GM18507 (cell line): ENCODE data around the gene KDM4D.

Experiments
- DNase-seq: peaks from one replicate; pipeline ENCODE4 v3.0.0; 2011; ENCODE audit warnings: low read depth; ENCODE audit not compliant: insufficient read length; ENCODE audit errors: extremely low spot score
- FAIRE-seq: peaks from 2 replicates; lab custom pipeline; 2011; peaks lifted over from hg19 to GRCh38; lab: Jason Lieb, UNC

Gene KDM4D

DNA sequence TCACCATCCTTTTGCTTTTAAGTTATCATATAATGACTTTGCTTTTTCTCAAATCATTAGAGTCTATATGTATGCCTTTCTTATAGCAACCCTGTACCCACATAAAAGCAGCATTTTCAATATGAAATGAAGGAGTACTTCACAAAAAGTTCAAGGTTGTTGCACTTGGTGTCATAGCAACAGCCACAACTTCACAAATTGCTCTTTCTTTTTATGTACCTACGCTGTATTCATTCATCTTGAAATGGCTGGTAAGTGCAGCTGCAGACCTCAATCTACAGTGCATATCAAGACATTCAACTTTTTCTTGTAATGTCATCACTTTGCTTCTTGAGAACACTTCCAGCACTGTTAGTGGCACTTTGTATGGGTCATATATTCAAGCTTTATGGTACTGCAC, 18.8 kb upstream of the KDM4D start:
- no peak for FAIRE-seq
- no peak for DNase-seq

DNA sequence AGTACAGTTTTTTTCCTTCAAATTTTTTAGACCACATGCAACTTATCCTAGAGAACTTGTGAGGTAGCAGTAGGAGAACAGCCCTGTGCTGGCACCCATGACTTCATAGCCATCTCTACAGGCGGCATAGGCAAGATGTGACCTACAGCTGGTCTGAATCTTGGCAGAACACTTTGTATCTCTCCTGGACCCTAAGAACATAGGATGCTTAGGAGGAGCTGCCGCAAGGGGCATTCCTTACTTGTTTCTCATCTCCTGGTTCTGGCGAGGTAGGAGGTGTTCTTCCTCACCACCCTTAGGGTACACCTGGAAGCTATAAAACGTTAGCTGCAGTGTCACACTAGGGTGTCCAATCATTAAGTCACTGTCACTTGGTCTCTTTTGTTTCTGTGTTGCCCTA, 16.5 kb upstream of the KDM4D start:
- FAIRE-seq: no peak
- DNase-seq: no peak

DNA sequence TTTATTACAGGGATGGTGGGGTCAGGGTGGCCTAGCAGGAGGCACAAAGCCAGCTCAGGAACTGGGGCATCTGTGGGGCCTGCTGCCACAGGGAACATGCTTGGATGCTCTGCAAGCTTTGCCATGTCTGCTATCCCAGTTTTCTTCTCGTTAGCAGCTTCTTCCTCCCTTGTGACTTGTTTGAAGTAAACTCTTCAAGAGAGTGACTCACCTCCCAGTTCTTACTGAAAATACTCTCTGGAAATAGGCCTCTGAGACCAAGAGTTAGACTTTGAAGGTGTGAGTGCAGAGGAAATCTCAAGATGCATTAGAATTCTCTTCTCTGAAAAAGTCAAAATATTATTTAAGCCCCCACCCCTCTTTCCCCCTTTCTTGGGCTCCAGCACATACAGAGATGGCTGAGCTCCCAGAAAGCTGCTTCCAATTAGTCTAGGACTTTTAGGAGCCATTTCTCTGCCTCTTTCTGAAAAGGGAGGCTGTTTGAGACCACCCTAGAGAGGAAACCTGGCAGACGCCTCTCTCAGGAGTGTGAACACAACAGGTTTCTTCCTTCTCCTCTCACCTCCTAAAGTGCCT, 15.3 kb upstream of the KDM4D start:
- FAIRE-seq (no peak), DNase-seq (no peak)

DNA sequence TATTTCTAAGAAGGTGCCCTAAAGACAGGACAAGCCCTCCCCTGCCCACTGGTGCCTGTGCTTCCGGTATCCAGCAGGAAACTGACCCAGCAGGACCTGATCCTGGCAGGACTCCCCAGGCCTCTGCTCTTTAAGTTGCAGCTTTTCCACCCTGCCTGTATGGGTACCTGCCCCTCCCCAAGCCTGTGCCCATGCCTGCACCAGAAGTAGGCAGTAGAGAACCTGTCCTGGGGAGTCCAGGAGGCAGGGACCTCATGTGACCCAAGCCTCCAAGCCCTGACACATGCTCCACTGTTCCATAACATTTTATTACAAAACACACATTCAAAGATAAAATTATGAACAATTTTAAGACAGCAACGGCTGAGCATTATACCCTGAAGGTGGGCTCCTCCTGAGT, 14.3 kb upstream of the KDM4D start:
- FAIRE-seq (no peak), DNase-seq (no peak)

DNA sequence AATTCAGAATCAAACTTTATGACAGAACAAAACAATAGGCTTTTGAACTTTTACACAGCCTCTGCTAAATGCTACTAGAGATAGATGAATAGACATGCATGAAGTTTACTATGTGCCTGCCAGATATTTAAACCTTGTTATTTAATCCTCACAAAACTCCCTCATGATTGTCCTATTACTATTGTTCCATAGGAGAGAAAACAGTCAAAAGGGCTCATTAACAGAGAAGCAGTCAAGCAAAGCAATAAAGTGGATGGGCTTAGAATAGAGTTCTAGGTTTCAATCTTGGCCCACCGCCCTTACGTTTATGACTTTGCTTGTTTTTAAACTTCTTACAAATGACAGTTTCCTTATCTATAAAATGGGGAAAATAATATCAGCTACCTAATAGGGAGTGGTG, 13.0 kb upstream of the KDM4D start:
- FAIRE-seq: no peak
- no peak for DNase-seq

DNA sequence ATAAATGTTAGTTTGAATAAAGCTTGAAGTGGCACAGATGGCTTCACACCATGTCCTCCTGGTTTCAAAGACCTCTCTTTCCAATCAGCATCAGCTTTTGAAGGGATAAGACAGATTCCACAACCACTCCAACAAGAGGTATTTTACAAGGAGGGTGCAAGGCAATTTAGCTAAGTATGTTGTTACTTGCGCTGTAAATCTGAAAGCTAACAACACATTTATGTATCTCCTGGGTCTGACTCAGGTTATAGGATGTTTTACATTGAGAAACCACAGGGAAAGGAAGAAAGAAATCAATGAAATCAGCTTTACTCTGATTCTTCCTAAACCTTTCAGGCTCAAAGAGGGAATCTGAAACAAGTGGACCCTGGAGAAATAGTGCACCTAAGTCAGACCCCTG, 12.3 kb upstream of the KDM4D start:
- no peak for FAIRE-seq

DNA sequence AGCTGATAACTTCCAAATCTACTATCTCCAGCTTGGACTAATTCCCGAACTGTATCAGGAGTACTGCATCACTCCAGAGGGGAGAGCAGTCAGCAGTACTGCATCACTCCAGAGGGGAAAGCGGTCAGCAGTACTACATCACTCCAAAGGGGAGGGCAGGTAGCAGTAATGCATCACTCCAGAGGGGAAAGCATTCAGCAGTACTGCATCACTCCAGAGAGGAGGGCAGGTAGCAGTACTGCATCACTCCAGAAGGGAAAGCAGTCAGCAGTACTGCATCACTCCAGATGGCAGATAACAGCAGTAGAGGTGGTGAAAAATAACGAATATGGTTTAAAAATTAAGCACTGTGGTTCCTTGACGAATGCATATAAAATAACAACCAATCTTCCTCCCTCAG, 8.6 kb upstream of the KDM4D start:
- FAIRE-seq: no peak
- no peak for DNase-seq

More for the DNA sequence above, 12.3 kb upstream of the KDM4D start:
- no peak for DNase-seq

DNA sequence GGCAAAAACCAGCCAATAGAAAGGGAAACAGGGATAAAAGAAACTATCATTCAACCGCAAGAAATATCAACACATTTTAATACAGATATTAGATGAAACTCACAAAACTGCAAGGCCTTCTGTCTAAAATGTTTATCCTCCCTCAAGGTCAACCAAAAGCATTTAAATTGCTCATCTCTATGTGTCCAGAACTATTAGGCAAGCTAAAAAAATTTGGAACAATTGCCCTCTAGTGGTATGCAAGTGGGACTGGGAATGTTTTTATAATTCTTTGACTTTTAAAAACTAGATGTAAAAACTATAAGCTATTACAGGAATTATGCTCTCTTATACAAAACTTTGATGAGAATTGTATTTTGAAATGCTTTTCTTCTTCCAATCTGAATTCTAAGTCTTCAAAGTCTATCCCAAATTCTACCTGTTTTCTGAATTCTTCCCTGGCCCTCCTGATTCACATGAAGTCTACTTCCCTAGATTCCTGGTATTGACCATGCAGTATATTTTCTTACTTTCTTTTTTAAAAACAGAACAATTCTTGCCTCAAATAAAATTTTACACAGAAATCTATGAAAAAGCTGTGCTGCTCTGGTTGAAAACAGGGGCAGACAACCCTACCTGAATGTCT, 5.1 kb upstream of the KDM4D start:
- FAIRE-seq (no peak), DNase-seq (no peak)

DNA sequence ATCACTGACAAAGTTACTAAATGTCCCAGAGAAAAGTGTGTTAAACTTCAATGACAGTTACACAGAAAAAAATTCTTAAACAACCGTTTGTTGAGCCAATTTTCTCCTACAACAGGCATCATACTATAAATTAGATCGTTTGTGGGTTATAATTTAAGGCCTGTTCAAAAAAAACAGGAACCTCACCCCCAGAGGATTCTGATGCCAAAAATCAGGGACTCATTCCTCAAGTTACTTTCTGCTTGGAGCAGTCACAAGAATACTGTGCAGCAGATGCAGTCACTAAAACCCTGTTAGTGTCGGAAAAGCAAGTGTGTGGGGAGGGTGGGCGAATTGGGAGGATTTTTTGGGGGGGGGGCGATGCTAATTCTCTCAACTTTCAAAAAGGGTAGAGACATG, 810 bp upstream of the KDM4D start:
- no peak for FAIRE-seq
- no peak for DNase-seq

DNA sequence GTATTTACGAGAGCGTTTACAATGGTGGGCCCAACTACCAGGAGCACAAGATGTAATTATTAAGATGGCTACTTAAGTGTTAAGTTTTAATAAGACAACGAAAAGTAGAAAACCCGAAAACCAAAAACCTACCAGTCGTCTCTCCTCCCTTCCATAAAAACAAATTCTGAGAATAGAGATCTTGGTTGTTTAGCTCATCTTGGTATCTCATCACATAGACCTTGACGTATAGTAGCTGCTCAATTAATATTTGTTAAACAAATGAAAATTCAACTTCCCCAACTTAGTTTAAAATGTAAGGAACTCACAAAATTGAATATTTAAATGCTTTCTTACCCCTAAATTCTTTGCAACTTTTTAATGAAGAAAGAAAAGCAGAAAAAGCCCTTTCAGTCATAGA, 669 bp downstream of the KDM4D start:
- FAIRE-seq: no peak
- DNase-seq: no peak

DNA sequence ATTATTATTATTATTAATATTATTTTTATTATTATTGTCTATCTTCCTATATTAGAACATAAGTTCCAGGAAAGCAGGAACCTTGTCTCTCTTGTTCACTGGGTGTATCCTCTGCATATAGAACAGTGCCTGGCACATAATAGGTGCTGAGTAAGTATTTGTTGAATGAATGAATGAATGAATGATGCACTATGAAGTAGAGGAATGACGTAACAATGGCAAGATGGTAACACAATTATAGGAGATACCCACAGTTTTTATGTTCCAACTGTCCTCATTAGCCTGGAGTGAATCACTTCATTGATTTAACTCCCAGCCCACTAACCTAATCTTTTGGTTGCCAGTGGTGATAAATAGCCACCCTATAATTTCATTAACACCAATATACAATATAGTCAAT, 2.1 kb downstream of the KDM4D start:
- DNase-seq (no peak), FAIRE-seq (no peak)

DNA sequence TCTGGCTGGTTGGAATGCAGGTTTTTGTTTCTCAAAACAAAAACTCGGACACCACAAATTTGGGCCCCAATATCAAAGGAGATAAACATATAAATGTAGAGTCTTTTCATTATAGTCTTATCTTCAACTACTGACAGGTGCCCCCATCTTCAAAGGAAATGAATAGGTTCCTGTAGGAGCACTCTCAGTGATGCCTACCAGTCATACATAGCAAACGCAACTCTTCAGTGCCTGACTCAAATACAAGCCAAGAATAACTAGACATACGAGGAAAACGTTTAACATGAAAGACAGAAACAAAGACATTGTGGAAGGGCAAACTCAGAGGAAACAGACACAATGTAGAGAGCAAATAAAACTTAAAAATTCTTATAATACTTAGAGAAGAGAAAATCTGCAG, 13.9 kb downstream of the KDM4D start:
- FAIRE-seq: no peak
- no peak for DNase-seq

DNA sequence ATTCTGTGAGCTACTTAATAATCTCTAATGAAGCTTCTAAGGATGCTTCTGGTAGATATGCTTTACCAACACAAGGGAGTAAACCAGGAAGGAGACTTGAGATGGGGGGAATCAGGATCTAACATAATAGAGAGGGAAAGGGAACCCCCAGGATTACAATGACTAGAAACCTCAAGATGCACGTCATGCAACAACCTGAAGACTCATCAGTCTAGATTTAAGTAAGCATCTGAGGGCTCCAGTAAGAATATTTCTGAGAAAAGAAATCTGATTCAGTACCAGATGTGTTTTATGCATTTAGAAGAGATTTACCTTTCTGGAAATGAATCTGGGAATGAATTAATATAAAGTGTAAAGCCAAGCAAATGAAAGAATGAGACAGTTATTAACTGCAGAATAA, 15.2 kb downstream of the KDM4D start:
- DNase-seq: no peak
- FAIRE-seq: no peak

DNA sequence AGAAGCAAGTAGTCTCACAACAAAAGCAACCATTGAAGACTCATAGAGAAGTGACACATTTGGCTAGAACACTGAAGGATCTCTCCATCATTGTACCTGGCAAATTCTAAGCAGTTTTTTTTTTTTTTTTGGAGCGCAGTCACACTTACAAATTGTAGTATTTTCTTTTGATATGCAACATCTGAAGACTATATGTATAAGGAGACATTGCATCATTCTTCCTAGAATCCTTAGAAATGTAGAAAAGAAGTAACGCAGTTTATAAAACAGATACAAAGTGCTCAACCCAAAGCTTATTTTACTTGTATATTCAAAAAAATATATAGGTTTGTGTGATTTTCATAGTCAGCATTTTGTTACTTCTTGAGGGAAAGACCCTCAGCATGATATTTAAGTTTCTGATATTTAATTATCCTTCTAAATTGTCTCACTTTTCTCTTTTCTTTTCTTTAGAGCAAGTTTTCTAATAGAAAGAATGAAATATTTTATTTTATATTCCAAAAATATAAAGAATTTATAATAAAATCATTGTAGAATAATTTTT, 20.0 kb downstream of the KDM4D start:
- FAIRE-seq (no peak), DNase-seq (no peak)

DNA sequence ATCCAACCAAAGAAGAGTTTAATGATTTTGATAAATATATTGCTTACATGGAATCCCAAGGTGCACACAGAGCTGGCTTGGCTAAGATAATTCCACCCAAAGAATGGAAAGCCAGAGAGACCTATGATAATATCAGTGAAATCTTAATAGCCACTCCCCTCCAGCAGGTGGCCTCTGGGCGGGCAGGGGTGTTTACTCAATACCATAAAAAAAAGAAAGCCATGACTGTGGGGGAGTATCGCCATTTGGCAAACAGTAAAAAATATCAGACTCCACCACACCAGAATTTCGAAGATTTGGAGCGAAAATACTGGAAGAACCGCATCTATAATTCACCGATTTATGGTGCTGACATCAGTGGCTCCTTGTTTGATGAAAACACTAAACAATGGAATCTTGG, 23.9 kb downstream of the KDM4D start:
- DNase-seq (no peak), FAIRE-seq (no peak)

DNA sequence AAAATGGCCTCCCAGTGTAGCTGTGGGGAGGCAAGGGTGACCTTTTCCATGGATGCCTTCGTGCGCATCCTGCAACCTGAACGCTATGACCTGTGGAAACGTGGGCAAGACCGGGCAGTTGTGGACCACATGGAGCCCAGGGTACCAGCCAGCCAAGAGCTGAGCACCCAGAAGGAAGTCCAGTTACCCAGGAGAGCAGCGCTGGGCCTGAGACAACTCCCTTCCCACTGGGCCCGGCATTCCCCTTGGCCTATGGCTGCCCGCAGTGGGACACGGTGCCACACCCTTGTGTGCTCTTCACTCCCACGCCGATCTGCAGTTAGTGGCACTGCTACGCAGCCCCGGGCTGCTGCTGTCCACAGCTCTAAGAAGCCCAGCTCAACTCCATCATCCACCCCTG, 24.8 kb downstream of the KDM4D start:
- FAIRE-seq (no peak), DNase-seq (no peak)

DNA sequence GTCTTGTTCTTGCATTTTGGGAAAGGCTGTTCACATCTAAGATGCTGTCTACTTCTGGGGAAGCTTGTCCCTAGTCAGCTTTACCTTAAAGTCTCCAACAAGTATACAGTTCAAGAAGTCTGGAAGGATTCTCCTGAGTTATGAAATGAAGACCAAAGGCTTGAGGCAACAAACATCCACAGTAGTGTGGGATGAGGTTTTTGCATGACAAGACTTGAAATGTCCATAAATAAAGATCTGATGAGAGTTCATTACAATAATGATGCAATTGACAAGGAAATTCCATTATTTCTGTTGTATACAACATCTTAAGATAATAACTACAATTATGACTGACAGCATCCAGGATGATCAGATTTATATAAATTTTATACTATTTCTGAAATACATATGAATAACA, 30.2 kb downstream of the KDM4D start:
- DNase-seq: no peak
- no peak for FAIRE-seq

DNA sequence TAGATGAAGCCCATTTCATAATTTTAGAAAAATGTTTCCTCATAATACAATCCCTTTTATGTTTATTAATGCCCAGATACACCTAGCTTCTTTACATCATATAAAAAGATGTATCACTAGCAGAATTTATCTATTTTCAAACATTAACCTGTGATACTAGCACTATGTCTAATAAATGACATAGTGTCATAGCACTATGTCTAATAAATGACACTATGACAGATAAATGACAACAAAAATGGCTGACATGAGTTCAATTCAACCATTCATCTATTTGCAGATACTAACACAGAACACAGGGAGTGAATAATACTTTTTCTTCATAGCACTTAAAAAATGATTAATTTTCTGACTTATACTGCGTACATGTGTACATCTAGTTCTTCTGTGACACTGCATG, 32.1 kb downstream of the KDM4D start:
- FAIRE-seq (no peak), DNase-seq (no peak)

DNA sequence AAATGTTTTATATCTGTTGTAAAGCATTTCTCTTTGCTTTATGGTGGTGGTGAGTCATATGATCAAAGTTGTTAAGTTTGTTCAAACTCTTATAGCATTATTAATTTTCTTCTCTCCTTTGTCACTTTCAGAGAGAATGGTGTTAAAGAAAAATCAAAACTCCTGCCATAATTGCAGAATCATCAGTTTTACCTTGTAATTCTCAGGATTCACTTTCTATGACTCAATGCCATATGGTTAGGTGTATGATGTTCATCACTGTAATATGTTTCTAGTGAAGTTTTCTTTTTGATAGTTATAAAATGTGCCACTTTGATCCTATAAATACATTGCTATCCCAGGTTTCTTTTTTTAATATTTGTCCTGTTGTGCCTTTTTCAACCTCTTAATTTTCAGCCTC, 37.9 kb downstream of the KDM4D start:
- DNase-seq: no peak
- FAIRE-seq: no peak

DNA sequence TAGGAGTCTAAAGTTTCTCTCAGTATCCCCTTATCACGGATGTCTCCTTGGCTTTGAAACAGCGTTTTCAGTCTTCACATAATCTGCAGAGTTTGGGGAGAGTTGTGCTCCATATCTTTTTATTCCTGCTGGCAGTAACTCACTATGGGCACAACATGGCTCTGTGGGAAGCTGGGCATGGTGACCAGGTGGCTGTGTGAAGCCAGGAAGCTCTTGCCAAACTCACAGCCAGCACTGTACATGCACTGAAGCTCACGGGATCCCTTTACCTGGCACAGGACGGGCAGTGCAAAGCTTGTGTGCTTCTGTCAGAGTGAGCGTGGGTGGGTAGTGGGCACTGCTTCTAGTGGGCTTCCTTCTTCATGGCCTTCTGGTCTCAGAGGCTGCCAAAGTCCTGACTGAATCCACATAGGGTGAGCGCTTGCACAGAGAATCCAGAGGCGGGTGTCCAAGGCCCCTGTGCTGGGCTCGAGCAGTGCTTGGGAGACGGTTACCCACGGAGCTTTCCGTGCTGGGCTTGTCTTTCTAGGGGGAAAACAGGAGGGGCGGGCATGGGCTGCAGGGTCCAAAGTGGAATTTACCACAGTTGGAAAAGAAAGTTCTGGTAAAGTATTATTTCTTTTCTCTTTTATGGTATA, 40.8 kb downstream of the KDM4D start:
- FAIRE-seq: no peak

DNA sequence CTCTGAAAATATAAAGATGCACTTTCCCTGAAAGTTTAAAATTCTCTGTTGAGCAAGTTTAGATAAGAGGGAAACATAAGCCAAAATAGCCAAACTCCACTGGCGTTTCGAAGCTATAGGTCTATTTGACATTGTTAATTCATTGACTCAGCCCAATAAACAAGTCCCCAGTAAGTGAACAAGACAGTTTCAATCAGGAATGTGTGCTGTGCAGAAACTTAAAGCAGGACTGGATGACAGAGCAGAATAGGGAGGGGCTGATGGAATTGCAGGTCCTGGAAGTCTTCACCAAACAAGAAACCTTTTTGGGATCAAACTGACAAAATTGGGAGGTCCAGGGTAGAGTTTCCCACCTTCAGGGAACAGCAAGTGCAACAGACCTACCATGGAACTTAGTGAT, 42.6 kb downstream of the KDM4D start:
- no peak for FAIRE-seq
- no peak for DNase-seq

More for the DNA sequence above, 40.8 kb downstream of the KDM4D start:
- DNase-seq: no peak
